Endothelial cell of umbilical vein (primary cell): ENCODE measurements around the gene LTBP1.

Source experiments
- CTCF ChIP-seq, 2 donors: IDR thresholded peaks; 1 replicate in 1 of 2; 2 replicates in 1 of 2; pipeline ENCODE4 v1.5.1; 2011; ENCODE audit warnings: low read length in 2 of 2, mild to moderate bottlenecking in 2 of 2, moderate library complexity in 2 of 2, control low read depth in 1 of 2, inconsistent platforms in 1 of 2, low read depth in 1 of 2; ENCODE audit not compliant: insufficient read depth in 1 of 2; ENCODE audit errors: extremely low read depth in 1 of 2
- EZH2 ChIP-seq: IDR thresholded peaks from 2 replicates; pipeline ENCODE4 v1.6.1; 2012; ENCODE audit warnings: borderline replicate concordance, low read depth, mild to moderate bottlenecking, moderate library complexity, low read length, inconsistent platforms; ENCODE audit not compliant: severe bottlenecking
- JUN ChIP-seq: IDR thresholded peaks from 2 replicates; pipeline ENCODE4 v1.6.1; 2011; ENCODE audit warnings: borderline replicate concordance, low read depth; ENCODE audit not compliant: insufficient read length, insufficient read depth

- TF ChIP-seq EZH2 (no peak), JUN (no peak), CTCF (IDR thresholded peaks at IDR 0.05; ENCODE audit: extremely low read depth in 1 of 2, insufficient read depth in 1 of 2, low read depth in 1 of 2, low read length in 2 of 2) (no peak)
Measured at GRCh38 chr2:32925976-32926707, 20.6 kb upstream of the LTBP1 start.
